K562 (cell line): ENCODE results near the gene DGCR6.
"Not testable (repeated sequence)": the region's sequence is repeated elsewhere in the genome, so short reads cannot be mapped to it uniquely, and the experiment has no call there.

ENCODE experiments used
- CBX8 ChIP-seq: fragments of 200-600 bp; sonication (generic); IDR thresholded peaks from 2 replicates; pipeline ENCODE4 v1.6.1; 2012; ENCODE audit warnings: borderline replicate concordance, mixed run types, low read depth, mild to moderate bottlenecking, moderate library complexity, mixed read lengths, low read length, control low read depth, inconsistent platforms; ENCODE audit not compliant: poor library complexity, severe bottlenecking; ENCODE audit errors: extremely low read depth
- CREM ChIP-seq: IDR thresholded peaks from 2 replicates; pipeline ENCODE4 v1.6.1; 2014; ENCODE audit warnings: antibody characterized with exemption, low read depth
- CTCF ChIP-seq, 3 experiments: IDR thresholded peaks in 2 of 3; conservative IDR thresholded peaks in 1 of 3; 2 replicates each; pipeline ENCODE4 v1.5.1; 2011 to 2012; ENCODE audit warnings: low read length in 3 of 3, mild to moderate bottlenecking in 3 of 3, control low read depth in 2 of 3, improper control_type of control experiment in 1 of 3, inconsistent platforms in 1 of 3, low read depth in 1 of 3, mixed read lengths in 1 of 3, moderate library complexity in 1 of 3; ENCODE audit not compliant: insufficient read depth in 2 of 3
- ETV6 ChIP-seq, 3 experiments: fragments of 150-350 bp in 1 of 3; sonication (generic) in 1 of 3; formaldehyde crosslinking in 1 of 3; IDR thresholded peaks; 2 replicates each; pipeline versions ENCODE4 v1.6.1 to v1.8.0; 2014 to 2022; ENCODE audit warnings: borderline replicate concordance in 2 of 3, low read depth in 2 of 3, antibody characterized with exemption in 1 of 3, low read length in 1 of 3, mild to moderate bottlenecking in 1 of 3, missing genetic modification reagents in 1 of 3
- EZH2 ChIP-seq: IDR thresholded peaks from 2 replicates; pipeline ENCODE4 v1.6.1; 2012; ENCODE audit warnings: low read depth, mild to moderate bottlenecking, inconsistent platforms, low read length, borderline replicate concordance
- GABPA ChIP-seq: fragments of 200-800 bp; sonication (Bioruptor generic); conservative IDR thresholded peaks from 2 replicates; pipeline ENCODE4 v1.6.1; 2016; ENCODE audit warnings: low read depth, missing genetic modification characterization, missing compliant biosample characterization
- HLTF ChIP-seq: fragments of 450-650 bp; IDR thresholded peaks from 2 replicates; pipeline ENCODE4 v1.6.1; 2016
- MNT ChIP-seq, 2 experiments: fragments of 450-650 bp; conservative IDR thresholded peaks; 2 replicates each; pipeline ENCODE4 v1.6.1; 2017; ENCODE audit warnings: mild to moderate bottlenecking in 2 of 2, moderate library complexity in 2 of 2
- NFYB ChIP-seq: IDR thresholded peaks from 2 replicates; pipeline ENCODE4 v1.6.1; 2011; ENCODE audit warnings: mild to moderate bottlenecking, moderate library complexity; ENCODE audit not compliant: insufficient read length; ENCODE audit errors: extremely low read depth
- RBBP5 ChIP-seq: fragments of 200-600 bp; sonication (generic); IDR thresholded peaks from 2 replicates; pipeline ENCODE4 v1.6.1; 2012; ENCODE audit warnings: borderline replicate concordance, mild to moderate bottlenecking, low read length, control low read depth, inconsistent platforms; ENCODE audit not compliant: insufficient read depth, poor library complexity, severe bottlenecking
- RCOR1 ChIP-seq, 2 experiments: IDR thresholded peaks; 2 replicates each; pipeline ENCODE4 v1.6.1; 2012; ENCODE audit warnings: low read depth in 2 of 2, low read length in 2 of 2, borderline replicate concordance in 1 of 2, improper control_type of control experiment in 1 of 2
- YY1 ChIP-seq, 3 experiments: IDR thresholded peaks; 2 replicates each; pipeline ENCODE4 v1.6.1; 2011; ENCODE audit warnings: low read length in 2 of 3, mild to moderate bottlenecking in 2 of 3, moderate library complexity in 2 of 3, borderline replicate concordance in 1 of 3, control low read depth in 1 of 3, low read depth in 1 of 3; ENCODE audit not compliant: insufficient read depth in 3 of 3, insufficient replicate concordance in 2 of 3, control insufficient read depth in 1 of 3, insufficient read length in 1 of 3; ENCODE audit errors: extremely low read depth in 1 of 3
- ZNF583 ChIP-seq: fragments of 250-450 bp; sonication (Bioruptor Pico); IDR thresholded peaks from 2 replicates; pipeline ENCODE4 v1.4.0; 2020

GRCh38 chr22:18934688-18935087, 28.6 kb downstream of the DGCR6 start:
- TF ChIP-seq ZNF583 (CRISPR knock-in tag); CREM; EZH2; CBX8; RCOR1 (IDR thresholded peaks at IDR 0.05; ENCODE audit: borderline replicate concordance in 1 of 2, low read depth in 2 of 2, low read length in 2 of 2); RBBP5; GABPA (tag); CTCF (IDR thresholded peaks at IDR 0.05 in 2 of 3, conservative IDR thresholded peaks at IDR 0.05 in 1 of 3; ENCODE audit: insufficient read depth in 2 of 3, low read depth in 1 of 3, low read length in 3 of 3); MNT (conservative IDR thresholded peaks at IDR 0.05); HLTF; NFYB; YY1 (IDR thresholded peaks at IDR 0.05; ENCODE audit: borderline replicate concordance in 1 of 3, control insufficient read depth in 1 of 3, extremely low read depth in 1 of 3, insufficient read depth in 3 of 3, insufficient read length in 1 of 3, insufficient replicate concordance in 2 of 3, low read depth in 1 of 3, low read length in 2 of 3); ETV6 (IDR thresholded peaks at IDR 0.05; ENCODE audit: borderline replicate concordance in 1 of 2, low read depth in 2 of 2, low read length in 1 of 2); ETV6 (CRISPR knock-in tag; IDR thresholded peaks at IDR 0.05; ENCODE audit: borderline replicate concordance): not testable (repeated sequence)
